Hepatocyte (in vitro differentiated cells): ENCODE results near the gene HDAC3. TPM values are rescaled to one million over a fixed set of nuclear protein-coding genes. Genes with fewer than 3 reads are reported as not detected.

Experiments
- DNase-seq: peaks from one replicate; pipeline ENCODE4 v3.0.0-alpha.2; 2016; ENCODE audit warnings: low spot score
- H2AFZ ChIP-seq: fragments of 200-600 bp; sonication (generic); 2 replicates; pipeline ENCODE4 v1.6.0; 2016; ENCODE audit warnings: antibody characterized with exemption, mild to moderate bottlenecking
- H3K27ac ChIP-seq: fragments of 200-600 bp; sonication (generic); 2 replicates; pipeline ENCODE4 v1.5.1; 2016; ENCODE audit warnings: mild to moderate bottlenecking
- H3K27me3 ChIP-seq: fragments of 200-600 bp; sonication (generic); 2 replicates; pipeline ENCODE4 v1.6.1; 2016
- H3K36me3 ChIP-seq: fragments of 200-600 bp; sonication (generic); replicated peaks from 2 replicates; pipeline ENCODE4 v1.5.1; 2016; ENCODE audit warnings: low read depth; ENCODE audit not compliant: insufficient read depth
- H3K4me1 ChIP-seq: fragments of 200-600 bp; sonication (generic); 2 replicates; pipeline ENCODE4 v1.5.1; 2016; ENCODE audit warnings: mild to moderate bottlenecking, moderate library complexity; ENCODE audit not compliant: insufficient read depth
- H3K4me2 ChIP-seq: fragments of 200-600 bp; sonication (generic); 2 replicates; pipeline ENCODE4 v1.6.0; 2016
- H3K4me3 ChIP-seq: fragments of 200-600 bp; sonication (generic); 2 replicates; pipeline ENCODE4 v1.5.1; 2016; ENCODE audit warnings: mild to moderate bottlenecking
- H3K79me2 ChIP-seq: fragments of 200-600 bp; sonication (generic); 2 replicates; pipeline ENCODE4 v1.6.0; 2017; ENCODE audit warnings: mild to moderate bottlenecking
- H3K9me2 ChIP-seq: fragments of 200-600 bp; sonication (generic); replicated peaks from 2 replicates; pipeline ENCODE4 v1.6.0; 2017; ENCODE audit warnings: mild to moderate bottlenecking; ENCODE audit not compliant: insufficient read depth
- H3K9me3 ChIP-seq: fragments of 200-600 bp; sonication (generic); 2 replicates; pipeline ENCODE4 v1.5.1; 2016; ENCODE audit warnings: low read depth, mild to moderate bottlenecking
- H4K20me1 ChIP-seq: fragments of 200-600 bp; sonication (generic); 2 replicates; pipeline ENCODE4 v1.6.0; 2016; ENCODE audit warnings: mild to moderate bottlenecking; ENCODE audit not compliant: insufficient read depth, poor library complexity, severe bottlenecking
- CTCF ChIP-seq: fragments of 200-600 bp; sonication (generic); IDR thresholded peaks from 2 replicates; pipeline ENCODE4 v1.5.1; 2016; ENCODE audit warnings: antibody characterized with exemption, mild to moderate bottlenecking; ENCODE audit not compliant: poor library complexity
- EZH2 ChIP-seq: fragments of 200-600 bp; sonication (generic); IDR thresholded peaks from 2 replicates; pipeline ENCODE4 v1.6.1; 2016; ENCODE audit warnings: antibody characterized with exemption, mild to moderate bottlenecking, borderline replicate concordance
- EZH2phosphoT487 ChIP-seq: fragments of 200-600 bp; sonication (generic); IDR thresholded peaks from one replicate; pipeline ENCODE4 v1.6.1; 2018; ENCODE audit warnings: antibody characterized with exemption, mild to moderate bottlenecking, low read depth, moderate library complexity; ENCODE audit not compliant: unreplicated experiment, severe bottlenecking
- WGBS: methylation state at CpG from one replicate; pipeline ENCODE4 v1.1.6; 2016; ENCODE audit warnings: low lambda C conversion rate; ENCODE audit errors: missing lambda C conversion rate; 5-methylcytosine and 5-hydroxymethylcytosine counted together
- polyA plus RNA-seq: library from polyadenylated mRNA; unstranded; fragments of >200 nt; fragmentation: Nextera tagmentation; extraction: Ambion mirVana; gene quantifications from 2 replicates; pipeline ENCODE4 v1.2.1, GENCODE V29; 2016
- total RNA-seq: library from RNA; depleted of rRNA; stranded (reverse); fragments of >200 nt; gene quantifications from 2 replicates; pipeline ENCODE4 v1.2.3, GENCODE V29; 2014

Gene HDAC3
- total and polyA plus RNA-seq, 2 experiments from 2014 or later = 50.1 to 74.0 TPM

- Histone ChIP-seq H2AFZ (no peak overlapping the region), H3K9me3 (no peaks in the 10 kb centered on the region), H3K9me2 (no peaks in the 10 kb centered on the region), H3K4me1 (no peaks in the 10 kb centered on the region), H3K79me2 (no peaks in the 10 kb centered on the region), H3K27ac (no peak overlapping the region), H4K20me1 (no peaks in the 10 kb centered on the region), H3K4me2 (no peak overlapping the region), H3K4me3 (no peak overlapping the region), H3K27me3 (no peaks in the 10 kb centered on the region), H3K36me3 (no peaks in the 10 kb centered on the region)
- 85% methylated on average over 16 of the region's 19 CpGs for WGBS
- no peak for TF ChIP-seq CTCF
- no peak for TF ChIP-seq EZH2phosphoT487
- no peak for TF ChIP-seq EZH2
- no peak for DNase-seq
Measured at GRCh38 chr5:141672841-141673813, 36.5 kb upstream of the HDAC3 start.

GRCh38 chr5:141672071-141672840 is 35.6 kb upstream of the HDAC3 start:
- Histone ChIP-seq H4K20me1 (no peaks in the 10 kb centered on the region), H3K27me3 (no peaks in the 10 kb centered on the region), H3K36me3 (no peaks in the 10 kb centered on the region), H3K79me2 (no peaks in the 10 kb centered on the region), H3K4me2 (no peak overlapping the region), H3K9me3 (no peaks in the 10 kb centered on the region), H3K27ac (no peak overlapping the region), H3K4me1 (no peaks in the 10 kb centered on the region), H3K4me3 (no peak overlapping the region), H2AFZ (no peak overlapping the region), H3K9me2 (no peaks in the 10 kb centered on the region)
- 98% methylated on average over 23 of the region's 23 CpGs for WGBS
- DNase-seq = no peak
- TF ChIP-seq EZH2phosphoT487 = no peak
- TF ChIP-seq EZH2 = no peak
- TF ChIP-seq CTCF = no peak

GRCh38 chr5:141669520-141669919 is 32.9 kb upstream of the HDAC3 start:
- Histone ChIP-seq H3K79me2 (no peaks in the 10 kb centered on the region), H3K27ac (no peak overlapping the region), H4K20me1 (no peaks in the 10 kb centered on the region), H3K4me2 (no peak overlapping the region), H3K9me2 (no peaks in the 10 kb centered on the region), H3K4me1 (no peaks in the 10 kb centered on the region), H3K9me3 (no peaks in the 10 kb centered on the region), H3K36me3 (no peaks in the 10 kb centered on the region), H3K27me3 (no peaks in the 10 kb centered on the region), H3K4me3 (no peak overlapping the region), H2AFZ (no peak overlapping the region)
- WGBS = 81% methylated on average over 4 of the region's 4 CpGs
- DNase-seq = no peak
- TF ChIP-seq EZH2phosphoT487 = no peak
- TF ChIP-seq EZH2 = no peak
- TF ChIP-seq CTCF = no peak
